NCI-H1930 (cell line): ENCODE measurements around the gene ATR.
"Not testable (repeated sequence)": the region's sequence is repeated elsewhere in the genome, so short reads cannot be mapped to it uniquely, and the experiment has no call there.

ENCODE experiments used
- DNase-seq, 2 experiments: peaks; one replicate each; lab custom pipeline; 2025; lab: John Stamatoyannopoulos, UW

The ATR gene

GRCh38 chr3:142447852-142448823 lies 130.4 kb downstream of the ATR start, which contains the start of gene XRN1:
TSS of gene XRN1 (minus strand) at chr3:142448037. CDS start at chr3:142447944, 93 bp downstream.
- DNase-seq = peak; percentile 85 to 92

GRCh38 chr3:142447301-142447851 lies 131.2 kb downstream of the ATR start:
- DNase-seq = no peak

GRCh38 chr3:142445816-142446254 lies 132.7 kb downstream of the ATR start:
- DNase-seq = no peak

- DNase-seq = no peak
Measured at GRCh38 chr3:142444343-142444742, 134.2 kb downstream of the ATR start.

- DNase-seq = not testable (repeated sequence)
Measured at GRCh38 chr3:142443060-142443459, 135.5 kb downstream of the ATR start.

GRCh38 chr3:142439499-142440220 lies 138.9 kb downstream of the ATR start:
- not testable (repeated sequence) for DNase-seq

- not testable (repeated sequence) for DNase-seq
Measured at GRCh38 chr3:142438096-142438495, 140.4 kb downstream of the ATR start.

GRCh38 chr3:142436951-142437585 lies 141.5 kb downstream of the ATR start:
- no peak for DNase-seq

GRCh38 chr3:142434503-142434902 lies 144.0 kb downstream of the ATR start:
- no peak for DNase-seq

- DNase-seq = no peak
Measured at GRCh38 chr3:142433110-142433509, 145.4 kb downstream of the ATR start.

- DNase-seq = no peak
Measured at GRCh38 chr3:142429582-142429981, 149.0 kb downstream of the ATR start.

GRCh38 chr3:142424754-142425153 lies 153.8 kb downstream of the ATR start:
- no peak for DNase-seq

- DNase-seq = no peak
Measured at GRCh38 chr3:142418926-142419592, 159.5 kb downstream of the ATR start.

GRCh38 chr3:142417302-142417701 lies 161.2 kb downstream of the ATR start:
- DNase-seq = no peak

- not testable (repeated sequence) for DNase-seq
Measured at GRCh38 chr3:142400537-142400936, 178.0 kb downstream of the ATR start.
